WI38 (cell line): ENCODE results near the gene HERC3.

ENCODE experiments used
- H3K4me3 ChIP-seq: 2 replicates; pipeline ENCODE4 v1.5.1; 2011; ENCODE audit warnings: low read depth, mild to moderate bottlenecking, control low read depth, low read length
- CTCF ChIP-seq: IDR thresholded peaks from 2 replicates; pipeline ENCODE4 v1.5.1; 2012; ENCODE audit warnings: low read depth, mild to moderate bottlenecking, control low read depth, low read length

HERC3 gene

GRCh38 chr4:88597970-88598660 lies 5.8 kb downstream of the HERC3 start:
- no peak for TF ChIP-seq CTCF
- H3K4me3 ChIP-seq: no peak overlapping the region

- H3K4me3 ChIP-seq: peak overlapping the region; percentile 34; the same call in 1 of the 2 replicates
- TF ChIP-seq CTCF: no peak
Measured at GRCh38 chr4:88599298-88599697, 7.0 kb downstream of the HERC3 start.

GRCh38 chr4:88599714-88600113 lies 7.4 kb downstream of the HERC3 start:
- peak overlapping the region; percentile 34 for H3K4me3 ChIP-seq
- no peak for TF ChIP-seq CTCF

GRCh38 chr4:88600176-88600838 lies 8.0 kb downstream of the HERC3 start:
- TF ChIP-seq CTCF: no peak
- peak overlapping the region; percentile 34 for H3K4me3 ChIP-seq

- no peak overlapping the region for H3K4me3 ChIP-seq
- no peak for TF ChIP-seq CTCF
Measured at GRCh38 chr4:88604978-88605678, 12.8 kb downstream of the HERC3 start.

GRCh38 chr4:88605736-88606135 lies 13.5 kb downstream of the HERC3 start:
- H3K4me3 ChIP-seq: no peak overlapping the region
- TF ChIP-seq CTCF: no peak

GRCh38 chr4:88606832-88607231 lies 14.6 kb downstream of the HERC3 start:
- no peak overlapping the region for H3K4me3 ChIP-seq
- no peak for TF ChIP-seq CTCF
